Measurements from ENCODE around the gene ELP6.

DNA sequence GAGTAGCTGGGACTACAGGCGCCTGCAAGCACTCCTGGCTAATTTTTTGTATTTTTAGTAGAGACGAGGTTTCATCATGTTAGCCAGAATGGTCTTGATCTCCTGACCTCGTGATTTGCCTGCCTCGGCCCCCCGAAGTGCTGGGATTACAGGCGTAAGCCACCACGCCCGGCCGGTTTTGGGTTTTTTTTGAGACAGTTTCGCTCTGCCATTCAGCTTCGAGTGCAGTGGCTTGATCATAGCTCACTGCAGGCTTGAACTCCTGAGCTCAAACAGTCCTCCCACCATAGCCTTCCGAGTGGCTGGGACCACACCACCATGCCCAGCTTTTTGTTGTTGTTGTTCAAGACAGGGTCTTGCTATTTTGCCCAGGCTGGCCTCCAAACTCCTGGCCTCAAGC, 21.7 kb downstream of the ELP6 start:
- TF ChIP-seq ZNF384 (IDR thresholded peaks at IDR 0.05) (no peak), FOXK2 (IDR thresholded peaks at IDR 0.05) (no peak), HDGF (IDR thresholded peaks at IDR 0.05; ENCODE audit: borderline replicate concordance) (no peak), LEF1 (IDR thresholded peaks at IDR 0.05; ENCODE audit: borderline replicate concordance) (no peak)
